H9 (cell line): Measurements from ENCODE around the gene ADAMTS13. TPM values are rescaled to one million over a fixed set of nuclear protein-coding genes. Genes with fewer than 3 reads are reported as not detected.

Experiments used
- DNase-seq: peaks from one replicate; pipeline ENCODE4 v3.0.0-alpha.2; 2017
- H2AFZ ChIP-seq: one replicate; pipeline ENCODE4 v1.6.1; 2013; ENCODE audit warnings: mild to moderate bottlenecking, low read length, control low read depth, moderate library complexity
- H2AK5ac ChIP-seq: 2 replicates; pipeline ENCODE4 v1.6.1; 2013; ENCODE audit warnings: low read length, control low read depth, mixed read lengths; ENCODE audit not compliant: insufficient read length
- H2BK120ac ChIP-seq: one replicate; pipeline ENCODE4 v1.6.1; 2013; ENCODE audit warnings: low read depth, mild to moderate bottlenecking, low read length, control low read depth, inconsistent platforms; ENCODE audit not compliant: poor library complexity, severe bottlenecking
- H2BK12ac ChIP-seq: 2 replicates; pipeline ENCODE4 v1.6.1; 2013; ENCODE audit warnings: low read length, control low read depth, mixed read lengths, low read depth; ENCODE audit not compliant: insufficient read length
- H2BK15ac ChIP-seq: 2 replicates; pipeline ENCODE4 v1.6.1; 2013; ENCODE audit warnings: low read depth, low read length, control low read depth
- H2BK20ac ChIP-seq: one replicate; pipeline ENCODE4 v1.6.1; 2013; ENCODE audit warnings: low read depth, mild to moderate bottlenecking, low read length, control low read depth, inconsistent platforms; ENCODE audit not compliant: poor library complexity, severe bottlenecking
- H2BK5ac ChIP-seq: 2 replicates; pipeline ENCODE4 v1.6.1; 2013; ENCODE audit warnings: low read length, control low read depth, mixed read lengths; ENCODE audit not compliant: insufficient read length
- H3K14ac ChIP-seq: 2 replicates; pipeline ENCODE4 v1.6.1; 2013; ENCODE audit warnings: low read length, control low read depth; ENCODE audit not compliant: insufficient read depth
- H3K18ac ChIP-seq: 2 replicates; pipeline ENCODE4 v1.6.1; 2013; ENCODE audit warnings: low read depth, mild to moderate bottlenecking, mixed read lengths, low read length, control low read depth; ENCODE audit not compliant: insufficient read length
- H3K23ac ChIP-seq: 2 replicates; pipeline ENCODE4 v1.6.1; 2013; ENCODE audit warnings: low read length, control low read depth, mixed read lengths, low read depth; ENCODE audit not compliant: insufficient read length
- H3K23me2 ChIP-seq: 2 replicates; pipeline ENCODE4 v1.6.1; 2013; ENCODE audit warnings: low read depth, mild to moderate bottlenecking, mixed read lengths, low read length, control low read depth; ENCODE audit not compliant: insufficient read length, poor library complexity, severe bottlenecking
- H3K27ac ChIP-seq: 2 replicates; pipeline ENCODE4 v1.5.1; 2013; ENCODE audit warnings: low read length, control low read depth, mixed read lengths, low read depth; ENCODE audit not compliant: insufficient read length
- H3K27me3 ChIP-seq: 2 replicates; pipeline ENCODE4 v1.6.1; 2013; ENCODE audit warnings: low read length, control low read depth, inconsistent platforms; ENCODE audit not compliant: insufficient read depth
- H3K4ac ChIP-seq: 2 replicates; pipeline ENCODE4 v1.6.1; 2013; ENCODE audit warnings: low read depth, mild to moderate bottlenecking, control low read depth, inconsistent platforms, low read length, moderate library complexity
- H3K4me1 ChIP-seq: 2 replicates; pipeline ENCODE4 v1.6.1; 2013; ENCODE audit warnings: low read length, control low read depth, inconsistent platforms; ENCODE audit not compliant: insufficient read depth
- H3K4me2 ChIP-seq: 2 replicates; pipeline ENCODE4 v1.6.1; 2013; ENCODE audit warnings: low read length, control low read depth, mixed read lengths; ENCODE audit not compliant: insufficient read length, insufficient read depth
- H3K56ac ChIP-seq: 2 replicates; pipeline ENCODE4 v1.6.1; 2013; ENCODE audit warnings: low read depth, mild to moderate bottlenecking, mixed read lengths, low read length, control low read depth; ENCODE audit not compliant: insufficient read length
- H3K79me1 ChIP-seq: 2 replicates; pipeline ENCODE4 v1.6.1; 2013; ENCODE audit warnings: low read depth, mild to moderate bottlenecking, moderate library complexity, low read length, control low read depth, inconsistent platforms; ENCODE audit not compliant: insufficient read depth, poor library complexity, severe bottlenecking
- H3K79me2 ChIP-seq: 2 replicates; pipeline ENCODE4 v1.6.1; 2013; ENCODE audit warnings: low read length, control low read depth, inconsistent platforms; ENCODE audit not compliant: insufficient read depth
- H3K9ac ChIP-seq: 2 replicates; pipeline ENCODE4 v1.6.1; 2013; ENCODE audit warnings: low read length, control low read depth, mixed read lengths; ENCODE audit not compliant: insufficient read length; ENCODE audit errors: extremely low read depth
- H3K9me3 ChIP-seq: one replicate; pipeline ENCODE4 v1.6.1; 2013; ENCODE audit warnings: low read depth, low read length, inconsistent platforms; ENCODE audit not compliant: control insufficient read depth
- H3T11ph ChIP-seq: one replicate; pipeline ENCODE4 v1.6.1; 2013; ENCODE audit warnings: mild to moderate bottlenecking, low read length, control low read depth, inconsistent platforms
- H4K20me1 ChIP-seq: one replicate; pipeline ENCODE4 v1.6.1; 2013; ENCODE audit not compliant: control insufficient read depth, insufficient read length, insufficient read depth
- H4K5ac ChIP-seq: 2 replicates; pipeline ENCODE4 v1.6.1; 2013; ENCODE audit warnings: low read depth, mild to moderate bottlenecking, mixed read lengths, low read length, control low read depth; ENCODE audit not compliant: insufficient read length
- H4K8ac ChIP-seq: replicated peaks from 2 replicates; pipeline ENCODE4 v1.6.1; 2013; ENCODE audit warnings: low read length, control low read depth, mixed read lengths, low read depth; ENCODE audit not compliant: insufficient read length
- H4K91ac ChIP-seq: 2 replicates; pipeline ENCODE4 v1.6.1; 2013; ENCODE audit warnings: low read depth, mild to moderate bottlenecking, moderate library complexity, mixed read lengths, low read length, control low read depth; ENCODE audit not compliant: insufficient read length
- H3K27ac Mint-ChIP-seq, 3 experiments: 2 replicates in 2 of 3; 3 replicates in 1 of 3; pipeline ENCODE4 v1.8.0; 2020 to 2021; ENCODE audit warnings: mixed read lengths in 3 of 3, mild to moderate bottlenecking in 1 of 3, moderate library complexity in 1 of 3
- H3K27me3 Mint-ChIP-seq: 2 replicates; pipeline ENCODE4 v1.8.0; 2021; ENCODE audit warnings: low read depth, mild to moderate bottlenecking, moderate library complexity, mixed read lengths
- H3K36me3 Mint-ChIP-seq, 3 experiments: 2 replicates in 2 of 3; 3 replicates in 1 of 3; pipeline ENCODE4 v1.8.0; 2020 to 2021; ENCODE audit warnings: low read depth in 3 of 3, mixed read lengths in 3 of 3; ENCODE audit not compliant: insufficient read depth in 1 of 3
- H3K4me1 Mint-ChIP-seq, 2 experiments: 2 replicates each; pipeline ENCODE4 v1.8.0; 2020; ENCODE audit warnings: mixed read lengths in 2 of 2
- H3K4me3 Mint-ChIP-seq, 2 experiments: 2 replicates in 1 of 2; 3 replicates in 1 of 2; pipeline ENCODE4 v1.8.0; 2020 to 2021; ENCODE audit warnings: mild to moderate bottlenecking in 2 of 2, mixed read lengths in 2 of 2, moderate library complexity in 1 of 2
- H3K9me3 Mint-ChIP-seq, 2 experiments: 2 replicates in 1 of 2; 3 replicates in 1 of 2; pipeline ENCODE4 v1.8.0; 2020; ENCODE audit warnings: mild to moderate bottlenecking in 2 of 2, mixed read lengths in 2 of 2, moderate library complexity in 1 of 2
- CTCF ChIP-seq: fragments of 200-600 bp; sonication (generic); conservative IDR thresholded peaks from 3 replicates; pipeline ENCODE4 v1.8.0; 2021; ENCODE audit warnings: antibody characterized with exemption, mild to moderate bottlenecking
- WGBS: extraction: QIAGEN DNeasy Blood & Tissue Kit; methylation state at CpG from one replicate; pipeline ENCODE4 v1.1.7; 2013; ENCODE audit warnings: missing lambda C conversion rate, low lambda C conversion rate, mixed read lengths; ENCODE audit not compliant: insufficient read length; ENCODE audit errors: extremely low coverage; 5-methylcytosine and 5-hydroxymethylcytosine counted together
- total RNA-seq: library from RNA; stranded (reverse); gene quantifications from 2 replicates; pipeline ENCODE4 v1.2.1, GENCODE V29; 2021

ADAMTS13 gene
- total RNA-seq, 1 experiment from 2014 or later: 8.8 TPM

DNA sequence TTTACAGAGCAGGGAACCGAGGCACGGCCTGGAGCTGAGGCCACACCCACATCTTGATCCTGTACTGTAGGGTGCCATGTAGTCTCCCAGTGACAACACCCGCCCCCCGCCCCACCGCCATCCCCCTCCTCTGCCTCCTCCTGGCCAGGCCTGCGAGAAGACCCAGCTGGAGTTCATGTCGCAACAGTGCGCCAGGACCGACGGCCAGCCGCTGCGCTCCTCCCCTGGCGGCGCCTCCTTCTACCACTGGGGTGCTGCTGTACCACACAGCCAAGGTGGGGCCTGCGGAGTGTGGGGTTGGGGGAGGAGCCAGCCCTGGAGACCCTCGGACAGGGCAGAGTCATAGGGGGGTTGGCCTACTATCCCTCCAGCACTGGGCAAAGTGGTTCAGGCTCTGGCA lies 14.5 kb downstream of the ADAMTS13 start:
- Histone ChIP-seq H2AFZ (no peak overlapping the region), H2BK20ac (no peak overlapping the region), H3K18ac (no peak overlapping the region), H4K20me1 (no peaks in the 10 kb centered on the region), H3K79me1 (no peaks in the 10 kb centered on the region), H4K8ac (no peak overlapping the region), H3K23ac (no peak overlapping the region), H4K5ac (no peak overlapping the region), H3K27me3 (no peaks in the 10 kb centered on the region), H3K79me2 (no peaks in the 10 kb centered on the region; the same call in 1 of the 2 replicates), H3K14ac (no peak overlapping the region), H4K91ac (no peak overlapping the region), H3K23me2 (no peaks in the 10 kb centered on the region), H3K4me2 (no peak overlapping the region), H3K27ac (no peak overlapping the region), H2BK120ac (no peak overlapping the region), H3K4ac (no peak overlapping the region), H2BK12ac (no peak overlapping the region), H2AK5ac (no peak overlapping the region), H3T11ph (no peak overlapping the region), H3K56ac (no peak overlapping the region), H3K9me3 (no peaks in the 10 kb centered on the region), H3K9ac (no peak overlapping the region), H2BK15ac (no peak overlapping the region), H3K4me1 (no peaks in the 10 kb centered on the region), H2BK5ac (no peak overlapping the region)
- DNase-seq: no peak
- TF ChIP-seq CTCF: no peak
- Mint-ChIP-seq H3K27me3 (no peaks in the 10 kb centered on the region), H3K36me3 (no peaks in the 10 kb centered on the region; a peak in 2 of 7 replicates), H3K9me3 (no peaks in the 10 kb centered on the region), H3K27ac (no peak overlapping the region), H3K4me3 (no peak overlapping the region), H3K4me1 (no peaks in the 10 kb centered on the region)
- no CpG with 5 or more reads among the region's 16 CpGs for WGBS
